Subcutaneous abdominal adipose tissue (tissue), 5 donors: ENCODE data around the gene MARCHF10.
"Not testable (repeated sequence)": the region's sequence is repeated elsewhere in the genome, so short reads cannot be mapped to it uniquely, and the experiment has no call there.

Source experiments
- H3K27ac ChIP-seq: one replicate; pipeline ENCODE4 v1.7.0; 2013; ENCODE audit warnings: low read depth, mild to moderate bottlenecking, inconsistent platforms, low read length, moderate library complexity
- H3K27me3 ChIP-seq, 5 donors: one replicate each; pipeline ENCODE4 v1.7.0; 2013; ENCODE audit warnings: low read length in 5 of 5, inconsistent platforms in 1 of 5; ENCODE audit not compliant: control insufficient read depth in 5 of 5, insufficient read depth in 4 of 5
- H3K36me3 ChIP-seq, 5 donors: one replicate each; pipeline ENCODE4 v1.7.0; 2013; ENCODE audit warnings: low read length in 5 of 5; ENCODE audit not compliant: control insufficient read depth in 5 of 5, insufficient read depth in 5 of 5
- H3K4me1 ChIP-seq, 5 donors: one replicate each; pipeline ENCODE4 v1.7.0; 2013; ENCODE audit warnings: low read length in 5 of 5, mild to moderate bottlenecking in 3 of 5, moderate library complexity in 1 of 5; ENCODE audit not compliant: control insufficient read depth in 5 of 5, insufficient read depth in 5 of 5
- H3K4me3 ChIP-seq, 5 donors: one replicate each; pipeline ENCODE4 v1.7.0; 2013; ENCODE audit warnings: low read length in 5 of 5, low read depth in 1 of 5
- H3K9ac ChIP-seq, 5 donors: one replicate each; pipeline ENCODE4 v1.7.0; 2013; ENCODE audit warnings: low read length in 5 of 5, mild to moderate bottlenecking in 4 of 5, moderate library complexity in 3 of 5
- H3K9me3 ChIP-seq, 5 donors: one replicate each; pipeline ENCODE4 v1.7.0; 2013; ENCODE audit warnings: low read length in 5 of 5; ENCODE audit not compliant: control insufficient read depth in 5 of 5
- donor health status: healthy.
- donor health status: healthy.
- donor health status: healthy.
- donor health status: healthy.
- donor health status: healthy.

MARCHF10 gene

GRCh38 chr17:62833816-62834215, 25.7 kb upstream of the MARCHF10 start:
- H3K9me3 ChIP-seq, H3K27ac ChIP-seq, H3K9ac ChIP-seq, H3K4me3 ChIP-seq, H3K4me1 ChIP-seq, H3K36me3 ChIP-seq, H3K27me3 ChIP-seq: not testable (repeated sequence)

- H3K4me3 ChIP-seq = no peak overlapping the region
- peaks cover 0 to 3% (median 0%) of the 10 kb centered on the region in 5 donors for H3K27me3 ChIP-seq
- H3K9ac ChIP-seq = no peak overlapping the region
- H3K36me3 ChIP-seq = no peaks in the 10 kb centered on the region
- H3K27ac ChIP-seq = no peak overlapping the region
- H3K4me1 ChIP-seq = no peaks in the 10 kb centered on the region
- no peaks in the 10 kb centered on the region for H3K9me3 ChIP-seq
These were observed 24.3 kb upstream of the MARCHF10 start for GRCh38 chr17:62832405-62832804.

DNA sequence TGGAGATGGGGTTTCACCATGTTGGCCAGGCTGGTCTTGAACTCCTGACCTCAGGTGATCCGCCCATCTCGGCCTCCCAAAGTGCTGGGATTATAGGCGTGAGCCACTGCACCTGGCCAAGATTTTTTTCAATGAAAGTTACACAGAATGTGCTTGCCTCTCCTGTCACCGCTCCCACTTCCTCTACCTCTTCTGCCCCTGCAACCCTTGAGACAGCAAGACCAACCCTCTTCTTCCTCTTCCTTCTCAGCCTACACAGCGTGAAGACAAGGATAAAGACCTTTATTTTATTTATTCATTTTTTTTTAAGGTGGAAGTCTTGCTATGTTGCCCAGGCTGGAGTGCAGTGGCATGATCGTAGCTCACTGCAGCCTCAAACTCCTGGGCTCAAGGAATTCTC, 23.0 kb upstream of the MARCHF10 start:
- H3K9me3 ChIP-seq = not testable (repeated sequence)

DNA sequence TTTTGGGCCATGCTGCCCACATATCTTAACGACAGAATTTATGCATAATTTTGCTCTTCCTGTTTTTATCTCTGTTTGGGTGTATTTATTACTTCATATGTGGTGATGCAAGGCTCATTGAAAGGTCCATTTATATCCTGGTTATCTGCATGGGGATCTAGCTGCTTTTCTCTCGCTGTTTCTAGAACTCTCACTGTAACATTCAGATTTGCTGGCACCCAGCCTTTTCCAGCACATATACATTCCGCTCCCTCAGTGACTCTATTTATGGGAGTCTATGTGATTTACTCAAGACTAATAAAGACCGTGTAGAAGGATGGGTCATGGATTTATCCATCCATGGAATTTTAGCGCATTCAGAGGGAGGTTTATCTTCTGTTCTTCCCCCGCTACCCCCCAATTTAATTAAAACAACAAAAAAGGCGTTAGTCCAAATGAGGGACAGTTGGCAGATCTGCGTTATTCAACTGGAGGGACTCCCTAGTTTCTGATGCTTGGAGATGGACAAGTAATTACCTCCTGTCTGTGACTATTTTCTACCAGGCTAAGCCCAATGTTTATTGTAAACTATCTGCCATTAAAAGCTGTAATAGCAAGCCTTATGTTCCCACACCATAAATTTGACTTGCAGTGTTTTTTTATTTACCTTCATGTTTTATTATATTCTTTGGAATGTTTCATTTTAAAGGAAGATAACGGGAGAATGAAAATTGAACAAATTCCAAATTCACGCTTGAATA, 19.8 kb upstream of the MARCHF10 start:
- H3K4me1 ChIP-seq = no peaks in the 10 kb centered on the region
- H3K9ac ChIP-seq = no peak overlapping the region
- no peaks in the 10 kb centered on the region for H3K36me3 ChIP-seq
- H3K9me3 ChIP-seq = no peaks in the 10 kb centered on the region
- no peak overlapping the region for H3K4me3 ChIP-seq
- no peak overlapping the region for H3K27ac ChIP-seq
- H3K27me3 ChIP-seq = no peaks in the 10 kb centered on the region

More for the DNA sequence above, 23.0 kb upstream of the MARCHF10 start:
- not testable (repeated sequence) for H3K4me3 ChIP-seq, H3K27ac ChIP-seq, H3K9ac ChIP-seq, H3K4me1 ChIP-seq, H3K36me3 ChIP-seq, H3K27me3 ChIP-seq

GRCh38 chr17:62826956-62827355, 18.8 kb upstream of the MARCHF10 start:
- no peak overlapping the region for H3K27ac ChIP-seq
- no peaks in the 10 kb centered on the region for H3K27me3 ChIP-seq
- no peak overlapping the region for H3K4me3 ChIP-seq
- no peaks in the 10 kb centered on the region for H3K4me1 ChIP-seq
- no peaks in the 10 kb centered on the region for H3K9me3 ChIP-seq
- H3K9ac ChIP-seq = no peak overlapping the region
- H3K36me3 ChIP-seq = no peaks in the 10 kb centered on the region

- Histone ChIP-seq H3K27me3 (no peaks in the 10 kb centered on the region), H3K9ac (no peak overlapping the region), H3K36me3 (no peaks in the 10 kb centered on the region), H3K4me3 (no peak overlapping the region), H3K9me3 (no peaks in the 10 kb centered on the region), H3K4me1 (peaks cover 0 to 7% (median 4%) of the 10 kb centered on the region in 5 donors), H3K27ac (no peak overlapping the region)
These were observed 17.1 kb upstream of the MARCHF10 start for GRCh38 chr17:62825182-62825581.

DNA sequence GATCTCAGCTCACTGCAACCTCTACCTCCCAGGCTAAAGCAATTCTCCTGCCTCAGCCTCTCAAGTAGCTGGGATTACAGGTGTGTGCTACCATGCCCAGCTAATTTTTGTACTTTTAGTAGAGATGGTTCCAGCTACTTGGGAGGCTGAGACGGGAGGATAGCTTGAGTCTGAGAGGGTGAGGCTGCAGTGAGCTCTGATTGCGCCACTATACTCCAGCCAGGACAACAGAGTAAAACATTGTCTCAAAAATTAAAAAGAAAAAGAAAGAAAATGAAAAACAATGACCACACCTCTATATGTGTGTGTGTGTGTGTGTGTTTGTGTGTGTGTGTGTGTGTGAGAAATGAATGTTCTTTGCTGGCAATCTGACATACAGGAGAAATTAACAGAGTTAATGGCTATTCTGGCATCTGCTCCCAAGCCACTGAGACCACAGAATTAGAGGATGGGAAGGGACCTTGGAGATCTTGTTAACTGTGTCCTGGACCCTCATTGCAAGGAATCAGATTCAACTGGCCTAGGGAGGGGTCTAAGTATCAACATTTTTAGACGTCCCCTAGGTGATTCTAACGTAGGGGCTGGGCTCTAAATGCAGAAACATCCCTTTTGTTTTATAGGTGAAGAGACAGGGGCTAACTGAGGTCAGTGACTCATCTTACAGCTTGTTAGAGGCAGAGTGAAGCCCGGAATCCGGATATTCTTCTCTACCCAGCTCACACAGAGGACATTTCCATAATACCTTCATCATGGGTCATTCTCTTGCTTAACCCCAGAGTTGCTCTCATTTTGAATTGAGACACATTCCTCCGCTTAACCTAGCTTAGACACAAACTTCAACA, 16.4 kb upstream of the MARCHF10 start:
- Histone ChIP-seq H3K27me3 (no peaks in the 10 kb centered on the region), H3K9me3 (no peaks in the 10 kb centered on the region), H3K4me3 (no peak overlapping the region), H3K36me3 (no peaks in the 10 kb centered on the region), H3K27ac (no peak overlapping the region), H3K9ac (no peak overlapping the region), H3K4me1 (peaks cover 0 to 13% (median 11%) of the 10 kb centered on the region in 5 donors)

DNA sequence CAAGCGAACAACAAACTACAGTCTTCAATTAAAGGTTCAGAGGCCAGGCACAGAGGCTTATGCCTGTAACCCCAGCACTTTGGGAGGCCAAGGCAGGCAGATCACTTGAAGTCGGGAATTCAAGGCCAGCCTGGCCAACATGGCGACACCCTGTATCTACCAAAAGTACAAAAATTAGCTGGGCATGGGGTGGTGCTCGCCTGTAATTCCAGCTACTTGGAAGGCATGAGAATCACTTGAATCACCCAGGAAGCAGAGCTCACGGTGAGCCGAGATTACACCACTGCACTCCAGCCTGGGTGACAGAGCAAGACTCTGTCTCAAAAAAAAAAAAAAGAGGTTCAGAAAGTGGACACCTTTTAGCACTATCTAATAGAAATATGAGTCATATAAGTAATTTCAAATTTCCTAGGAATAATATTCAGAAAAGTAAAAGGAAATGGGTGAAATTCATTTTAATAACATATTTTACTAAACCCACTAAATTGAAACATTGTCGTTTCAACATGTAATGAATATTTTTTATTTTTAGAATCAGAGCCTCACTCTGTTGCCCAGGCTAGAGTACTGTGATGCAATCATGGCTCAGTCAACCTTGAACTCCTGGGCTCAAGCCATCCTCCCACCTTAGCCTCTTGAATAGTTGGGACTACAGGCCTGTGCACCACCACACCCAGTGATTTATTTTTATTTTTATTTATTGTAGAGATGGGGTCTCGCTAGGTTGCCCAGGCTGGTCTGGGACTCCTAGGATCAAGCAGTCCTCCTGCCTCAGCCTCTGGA, 15.2 kb upstream of the MARCHF10 start:
- Histone ChIP-seq H3K36me3 (no peaks in the 10 kb centered on the region), H3K4me3 (no peak overlapping the region), H3K4me1 (peaks cover 0 to 17% (median 14%) of the 10 kb centered on the region in 5 donors), H3K9ac (no peak overlapping the region), H3K27me3 (no peaks in the 10 kb centered on the region), H3K27ac (no peak overlapping the region), H3K9me3 (no peaks in the 10 kb centered on the region)

DNA sequence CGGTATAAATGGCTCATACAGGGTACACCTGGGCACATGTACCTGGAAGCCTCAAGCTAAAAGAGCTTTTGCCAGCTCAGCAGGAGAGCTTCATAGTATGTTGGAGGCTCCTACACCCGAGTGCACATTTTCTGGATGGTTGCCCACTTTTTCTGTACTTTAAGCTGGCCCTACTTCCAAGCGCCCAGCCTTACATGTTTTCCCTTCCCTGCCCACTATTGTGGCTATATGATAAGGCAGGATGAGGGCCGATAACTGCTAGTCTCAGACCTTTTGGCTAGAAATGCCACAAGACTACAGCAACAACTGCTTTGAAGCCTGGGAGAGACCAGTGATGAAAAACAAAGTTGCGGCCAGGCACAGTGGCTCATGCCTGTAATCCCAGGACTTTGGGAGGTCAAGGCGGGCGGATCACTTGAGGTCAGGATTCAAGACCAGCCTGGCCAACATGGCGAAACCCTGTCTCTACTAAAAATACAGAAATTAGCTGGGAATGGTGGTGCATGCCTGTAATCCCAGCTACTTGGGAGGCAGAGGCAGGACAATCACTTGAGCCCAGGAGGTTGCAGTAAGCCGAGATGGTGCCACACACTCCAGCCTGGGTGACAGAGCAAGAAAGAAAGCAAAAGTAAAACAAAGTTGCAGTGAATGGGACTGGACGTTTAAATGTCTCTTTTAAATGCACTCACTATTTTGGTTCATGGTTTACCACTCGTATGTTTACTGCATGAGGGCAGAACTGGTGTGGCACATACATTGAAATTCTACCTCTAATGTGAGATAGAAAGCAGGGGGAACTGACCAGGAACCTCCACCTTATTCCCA, 14.2 kb upstream of the MARCHF10 start:
- H3K27me3 ChIP-seq = no peaks in the 10 kb centered on the region
- no peak overlapping the region for H3K4me3 ChIP-seq
- H3K9ac ChIP-seq = no peak overlapping the region
- H3K4me1 ChIP-seq = peaks cover 0 to 17% (median 14%) of the 10 kb centered on the region in 5 donors
- H3K36me3 ChIP-seq = no peaks in the 10 kb centered on the region
- H3K27ac ChIP-seq = no peak overlapping the region
- H3K9me3 ChIP-seq = no peaks in the 10 kb centered on the region
